ENCODE measurements around the gene BOLL.

DNA sequence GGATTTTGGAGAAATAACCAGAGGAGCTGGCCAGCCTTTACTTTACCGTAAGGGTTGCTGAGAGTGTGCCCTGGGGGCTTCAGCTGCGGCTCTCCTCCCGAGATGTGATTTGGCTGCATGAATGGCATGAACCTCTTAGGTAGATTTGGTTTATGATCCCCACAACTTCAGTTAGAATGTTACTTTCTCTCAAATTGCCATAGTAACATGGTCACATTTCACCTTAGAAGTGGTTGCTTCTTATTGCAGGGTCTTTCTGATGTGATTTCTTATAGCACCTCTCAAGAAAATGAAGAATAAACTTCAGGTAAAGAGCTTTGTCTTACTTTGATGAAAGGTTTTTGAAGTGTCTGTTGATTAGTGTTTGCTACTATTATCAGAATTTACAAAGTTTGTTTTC lies 24.9 kb upstream of the BOLL start:
- TF ChIP-seq, protein P1, sequence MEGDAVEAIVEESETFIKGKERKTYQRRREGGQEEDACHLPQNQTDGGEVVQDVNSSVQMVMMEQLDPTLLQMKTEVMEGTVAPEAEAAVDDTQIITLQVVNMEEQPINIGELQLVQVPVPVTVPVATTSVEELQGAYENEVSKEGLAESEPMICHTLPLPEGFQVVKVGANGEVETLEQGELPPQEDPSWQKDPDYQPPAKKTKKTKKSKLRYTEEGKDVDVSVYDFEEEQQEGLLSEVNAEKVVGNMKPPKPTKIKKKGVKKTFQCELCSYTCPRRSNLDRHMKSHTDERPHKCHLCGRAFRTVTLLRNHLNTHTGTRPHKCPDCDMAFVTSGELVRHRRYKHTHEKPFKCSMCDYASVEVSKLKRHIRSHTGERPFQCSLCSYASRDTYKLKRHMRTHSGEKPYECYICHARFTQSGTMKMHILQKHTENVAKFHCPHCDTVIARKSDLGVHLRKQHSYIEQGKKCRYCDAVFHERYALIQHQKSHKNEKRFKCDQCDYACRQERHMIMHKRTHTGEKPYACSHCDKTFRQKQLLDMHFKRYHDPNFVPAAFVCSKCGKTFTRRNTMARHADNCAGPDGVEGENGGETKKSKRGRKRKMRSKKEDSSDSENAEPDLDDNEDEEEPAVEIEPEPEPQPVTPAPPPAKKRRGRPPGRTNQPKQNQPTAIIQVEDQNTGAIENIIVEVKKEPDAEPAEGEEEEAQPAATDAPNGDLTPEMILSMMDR (IDR thresholded peaks at IDR 0.05) = no peak
- no peak for TF ChIP-seq SIN3A (IDR thresholded peaks at IDR 0.05; ENCODE audit: borderline replicate concordance, insufficient read depth, low read depth, low read length)
